MV-4-11 (cell line): ENCODE results near the gene GHR.

Experiments used
- DNase-seq: peaks from one replicate; lab custom pipeline; 2025; lab: John Stamatoyannopoulos, UW

The GHR gene

DNA sequence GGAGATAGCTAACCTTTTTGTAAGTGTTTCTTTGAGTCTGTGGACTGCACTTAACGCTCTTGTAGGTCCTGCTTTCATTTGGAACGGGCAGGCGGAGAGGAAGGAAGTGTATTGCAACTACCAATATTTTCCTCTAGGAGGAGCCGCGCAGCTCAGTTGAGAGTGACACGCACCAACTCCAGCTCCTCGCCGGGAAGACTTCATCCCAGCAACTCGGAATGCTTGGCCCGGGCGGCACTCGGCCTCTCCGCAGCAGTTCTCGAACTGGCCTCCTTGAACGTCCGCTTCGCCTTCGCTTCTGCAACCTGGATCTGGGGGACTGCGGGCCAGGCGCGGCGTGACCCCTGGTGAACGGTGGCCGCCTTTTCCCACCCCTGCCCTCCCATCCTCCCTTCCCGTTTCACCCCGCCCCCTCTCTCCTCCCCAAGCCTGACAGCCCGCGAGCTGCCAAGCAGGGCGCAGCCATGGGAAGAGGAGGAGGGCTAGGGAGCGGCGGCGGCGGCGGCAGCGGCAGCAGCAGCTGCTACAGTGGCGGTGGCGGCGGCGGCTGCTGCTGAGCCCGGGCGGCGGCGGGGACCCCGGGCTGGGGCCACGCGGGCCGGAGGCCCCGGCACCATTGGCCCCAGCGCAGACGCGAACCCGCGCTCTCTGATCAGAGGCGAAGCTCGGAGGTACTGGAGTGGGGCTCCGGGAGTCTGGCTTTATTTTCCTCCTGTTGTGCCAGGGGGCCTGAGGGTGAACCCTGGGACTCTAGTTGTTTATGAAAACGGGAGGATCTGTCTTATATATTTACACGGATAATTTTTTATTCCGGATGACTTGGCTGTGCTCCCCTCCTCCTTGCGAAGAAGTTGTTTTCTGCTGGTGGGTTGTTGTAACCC lies at the start of gene GHR:
Gene GHR, plus strand, starts transcription at position 155 of the 881 bp plus-strand sequence. CDS start 142,436 bp downstream, outside the sequence.
- DNase-seq: no peak

DNA sequence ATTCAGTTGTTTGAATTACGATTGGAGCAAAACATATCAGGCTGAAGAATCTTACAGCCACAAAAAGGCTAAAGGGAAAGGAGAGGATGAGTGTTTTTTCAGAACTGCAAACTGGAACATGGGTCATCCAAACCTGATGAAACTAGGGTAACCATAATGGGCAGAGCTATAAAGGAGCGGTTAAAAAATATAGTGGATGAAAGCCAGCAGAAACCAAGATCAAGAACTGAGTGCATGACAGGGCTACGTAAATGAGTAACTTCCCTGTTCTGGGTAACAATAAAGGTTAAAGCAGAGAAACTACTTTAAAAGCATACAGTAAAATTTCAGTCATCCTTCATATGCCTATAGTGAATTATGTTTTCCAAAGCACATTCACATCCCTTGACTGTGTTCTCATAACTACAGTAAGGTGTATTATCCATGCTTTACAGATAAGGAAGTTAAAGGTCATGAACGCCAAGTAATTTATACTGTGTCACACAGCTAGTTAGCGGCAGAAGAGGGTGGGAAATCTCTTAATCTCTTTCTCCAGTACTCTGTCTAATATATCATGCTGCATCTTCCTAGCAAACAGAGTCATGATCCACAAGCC lies 48.5 kb upstream of the GHR start:
- DNase-seq: no peak

DNA sequence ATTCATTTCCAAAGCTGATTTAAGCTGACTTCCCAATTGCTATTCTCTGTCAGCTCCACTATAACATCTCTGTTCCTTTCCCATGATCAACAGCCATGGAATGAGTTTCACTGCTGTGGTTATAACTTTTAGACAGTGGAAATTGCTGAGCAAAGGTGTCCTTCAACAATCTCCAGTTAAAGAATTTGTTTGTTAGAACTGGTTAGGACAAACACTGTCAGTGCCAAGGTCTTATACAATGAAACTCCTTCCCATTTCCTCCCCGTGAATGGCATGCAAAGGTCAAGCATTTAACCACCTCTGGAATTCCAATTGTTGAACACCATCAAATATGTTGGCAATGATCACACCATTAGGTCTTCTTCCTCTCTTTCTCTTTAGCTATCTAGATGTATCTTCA lies 45.7 kb upstream of the GHR start:
- DNase-seq: no peak

DNA sequence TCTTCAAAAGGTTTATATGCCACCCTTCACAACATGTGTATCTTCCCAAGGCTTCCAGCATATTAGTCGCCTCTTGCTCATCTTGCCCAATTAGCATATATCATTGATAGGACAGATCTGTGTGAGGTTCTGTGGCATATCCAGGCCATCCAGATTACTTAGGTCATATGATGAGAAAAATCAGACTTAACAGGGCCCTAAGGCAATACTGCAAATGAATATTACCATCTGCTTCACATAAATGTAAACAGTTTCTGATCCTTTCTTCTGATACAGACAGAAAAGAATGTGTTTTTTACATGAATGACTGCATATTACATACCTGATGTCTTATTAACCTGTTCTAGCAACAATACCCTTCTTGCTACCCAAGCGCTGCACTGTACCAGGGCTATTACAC lies 41.3 kb upstream of the GHR start:
- no peak for DNase-seq

DNA sequence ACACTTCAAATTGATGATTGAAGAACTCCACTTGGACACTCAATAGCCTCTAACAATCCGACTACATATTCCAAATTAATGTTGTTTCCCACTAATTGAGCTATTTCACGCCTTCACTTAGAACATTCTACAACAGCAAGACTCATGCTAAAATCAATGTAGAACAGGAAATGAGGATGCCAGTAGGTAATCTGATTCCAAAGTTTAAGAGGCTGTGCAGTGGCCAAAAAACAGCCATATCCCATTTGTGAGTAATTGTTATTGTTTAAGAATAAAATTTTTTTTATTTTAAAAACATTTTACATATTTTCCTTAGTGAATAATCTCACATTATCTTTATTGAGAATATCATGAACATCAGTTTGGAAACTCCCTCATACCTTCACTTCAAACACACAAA lies 35.7 kb upstream of the GHR start:
- no peak for DNase-seq

DNA sequence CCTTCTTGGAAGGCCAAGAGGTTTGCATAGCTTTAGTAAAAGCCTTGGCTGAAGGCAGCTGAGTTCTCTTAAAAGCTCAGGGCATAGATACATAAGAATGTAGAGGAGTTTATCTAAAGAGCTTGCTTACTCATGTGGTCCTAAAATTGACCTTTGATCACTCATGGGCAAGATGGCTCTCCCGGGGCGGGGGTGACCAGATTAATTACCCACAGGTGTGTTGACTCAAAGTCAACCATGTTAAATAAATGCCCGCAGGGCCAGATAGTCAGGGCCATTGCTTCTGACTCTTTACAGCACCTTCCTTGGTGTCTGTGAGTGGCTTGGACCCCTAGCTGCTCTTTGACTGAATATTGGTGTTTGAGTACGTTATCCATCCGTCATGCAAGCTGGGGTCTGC lies 33.1 kb upstream of the GHR start:
- no peak for DNase-seq

DNA sequence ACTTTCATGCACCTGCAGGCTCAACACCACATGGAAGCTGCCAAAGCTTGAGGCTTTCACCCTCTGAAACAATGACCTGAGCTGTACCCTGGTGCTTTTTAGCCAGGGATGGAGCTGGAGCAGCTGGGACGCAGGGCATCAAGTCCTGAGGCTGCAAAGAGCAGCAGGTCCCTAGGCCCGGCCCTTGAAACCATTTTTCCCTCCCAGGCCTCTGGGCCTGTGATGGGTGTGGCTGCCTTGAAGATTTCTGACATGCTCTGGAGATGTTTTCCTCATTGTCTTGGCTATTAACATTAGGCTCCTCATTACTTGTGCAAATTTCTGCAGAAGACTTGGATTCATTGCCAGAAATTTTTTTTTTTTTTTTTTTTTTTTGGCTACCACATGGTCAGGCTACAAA lies 30.3 kb upstream of the GHR start:
- DNase-seq: no peak

DNA sequence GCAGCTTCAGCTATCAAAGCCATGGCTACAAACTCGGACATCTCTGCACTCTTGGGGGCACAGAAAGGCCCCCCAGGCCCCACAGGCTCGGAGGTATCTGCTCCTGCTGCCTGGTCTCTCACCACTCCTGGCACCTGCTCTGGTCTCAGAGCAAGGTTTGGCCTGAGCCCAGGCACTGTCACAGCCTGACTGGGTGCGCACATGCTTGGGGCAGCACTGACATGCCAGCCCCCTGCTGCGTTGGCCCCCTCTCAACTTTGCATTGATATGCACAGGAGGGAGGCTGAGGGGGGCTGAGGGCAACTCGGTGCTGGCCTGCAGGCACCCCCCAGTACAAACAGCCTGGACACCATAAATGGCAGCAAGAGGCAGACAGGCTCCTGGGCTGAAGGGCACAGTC lies 27.1 kb upstream of the GHR start:
- no peak for DNase-seq

DNA sequence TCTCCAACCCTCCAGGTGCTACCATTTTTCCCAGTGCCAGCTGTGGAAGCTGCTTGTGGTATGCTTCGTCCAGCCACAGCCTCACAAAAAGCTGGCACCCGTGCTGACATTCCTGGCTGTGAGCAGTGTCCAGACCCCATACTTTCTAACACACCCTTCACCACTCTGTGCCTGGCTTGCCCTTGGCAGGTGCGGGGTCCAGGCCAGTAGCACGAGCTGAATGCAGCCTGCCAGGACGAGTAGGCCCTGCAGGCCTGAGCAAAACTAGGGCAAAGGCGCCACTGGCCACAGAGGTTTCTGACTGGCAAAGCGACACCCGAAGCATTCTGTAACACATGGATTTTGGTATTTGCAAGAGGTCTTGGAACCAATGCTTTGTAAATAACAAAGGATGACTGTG lies 26.0 kb upstream of the GHR start:
- no peak for DNase-seq

DNA sequence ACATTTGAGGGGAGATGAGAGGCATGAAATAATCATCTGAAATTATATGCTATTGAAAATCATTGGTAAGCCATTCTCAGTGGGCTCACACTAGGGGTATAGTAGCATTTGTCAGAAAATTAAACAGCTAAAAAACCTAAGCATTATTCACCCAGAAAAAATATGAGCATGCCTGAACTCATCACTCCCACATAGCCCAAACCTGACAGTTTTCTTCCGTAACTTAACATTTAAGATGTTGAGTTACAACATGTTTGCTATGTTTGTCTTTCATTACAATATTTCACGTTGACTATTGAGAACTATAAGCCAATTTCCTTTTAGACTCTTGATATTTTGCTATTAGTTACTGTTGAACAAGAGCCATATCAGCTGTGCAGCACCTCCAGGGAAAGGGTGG lies 23.5 kb upstream of the GHR start:
- DNase-seq: no peak

DNA sequence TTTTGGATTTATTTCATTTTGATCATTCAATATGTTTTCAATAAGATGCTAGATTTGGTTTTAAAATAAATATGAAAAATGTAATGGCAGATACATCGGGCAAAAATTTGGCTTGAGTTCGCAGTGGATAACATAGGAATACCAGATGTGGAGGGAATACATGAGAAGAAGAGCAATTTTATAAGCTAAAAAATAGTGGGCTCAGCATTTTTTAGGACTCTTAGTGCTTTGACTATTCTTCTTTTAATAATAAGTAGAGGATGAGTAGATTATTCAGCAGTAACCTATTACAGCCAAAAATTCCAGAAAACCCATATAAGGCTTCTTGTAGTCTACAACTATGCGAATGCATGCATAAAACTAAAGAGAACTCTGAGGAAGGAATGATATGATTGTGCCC lies 22.8 kb upstream of the GHR start:
- DNase-seq: no peak

DNA sequence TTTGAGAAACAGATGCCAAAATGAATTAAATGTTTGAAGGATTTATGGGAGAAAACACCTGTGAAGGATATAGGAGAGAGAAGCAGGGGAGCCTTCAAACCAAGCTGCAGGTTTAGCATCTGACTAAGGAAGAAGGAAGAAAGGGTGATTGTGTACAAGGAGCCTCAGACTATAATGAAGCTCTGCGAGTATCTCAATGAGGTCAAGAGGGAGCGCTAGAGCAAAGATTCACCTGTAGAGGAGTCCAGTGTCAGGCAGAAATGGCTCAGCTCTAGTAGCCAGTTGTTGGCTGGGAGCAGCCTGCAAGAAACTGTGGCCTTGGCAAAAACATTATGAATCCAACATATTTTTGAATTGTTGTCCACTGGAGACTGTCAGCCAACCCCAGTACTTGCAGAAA lies 20.0 kb upstream of the GHR start:
- no peak for DNase-seq

DNA sequence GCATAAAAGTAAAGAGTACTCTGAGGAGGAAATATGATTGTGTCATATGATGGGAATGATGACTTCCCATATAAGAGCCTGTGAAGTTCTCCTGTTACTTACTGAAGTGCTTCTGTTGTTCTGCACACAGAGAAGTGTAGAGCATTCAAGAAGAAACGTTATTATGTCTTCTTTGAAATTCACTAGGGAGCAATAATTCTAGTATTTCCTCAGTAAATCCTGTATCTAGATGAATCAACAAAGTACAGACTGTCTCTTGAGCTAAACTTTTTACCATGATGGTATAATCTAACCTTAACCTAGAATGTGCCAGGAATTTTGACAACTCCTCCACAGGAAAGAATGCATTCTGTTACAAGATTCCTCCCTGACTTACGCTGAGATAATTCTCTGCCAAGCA lies 18.9 kb upstream of the GHR start:
- DNase-seq: no peak

DNA sequence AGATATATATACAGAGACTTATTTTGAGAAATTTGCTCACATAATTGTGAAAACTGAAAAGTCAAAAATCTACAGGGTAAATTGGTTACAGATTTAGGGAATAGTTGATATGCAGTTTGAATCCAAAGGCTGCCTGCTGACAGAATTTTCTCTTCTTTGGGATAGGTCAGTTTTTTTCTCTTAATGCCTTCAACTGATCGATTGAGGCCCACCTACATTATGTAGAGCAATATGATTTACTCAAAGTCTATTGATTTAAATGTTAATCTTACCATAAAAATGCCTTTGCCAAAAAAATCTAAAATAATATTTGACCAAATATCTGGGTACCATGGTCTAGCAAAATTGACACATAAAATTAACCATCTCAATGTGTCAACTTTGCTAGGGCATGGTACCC lies 3.9 kb upstream of the GHR start:
- no peak for DNase-seq

DNA sequence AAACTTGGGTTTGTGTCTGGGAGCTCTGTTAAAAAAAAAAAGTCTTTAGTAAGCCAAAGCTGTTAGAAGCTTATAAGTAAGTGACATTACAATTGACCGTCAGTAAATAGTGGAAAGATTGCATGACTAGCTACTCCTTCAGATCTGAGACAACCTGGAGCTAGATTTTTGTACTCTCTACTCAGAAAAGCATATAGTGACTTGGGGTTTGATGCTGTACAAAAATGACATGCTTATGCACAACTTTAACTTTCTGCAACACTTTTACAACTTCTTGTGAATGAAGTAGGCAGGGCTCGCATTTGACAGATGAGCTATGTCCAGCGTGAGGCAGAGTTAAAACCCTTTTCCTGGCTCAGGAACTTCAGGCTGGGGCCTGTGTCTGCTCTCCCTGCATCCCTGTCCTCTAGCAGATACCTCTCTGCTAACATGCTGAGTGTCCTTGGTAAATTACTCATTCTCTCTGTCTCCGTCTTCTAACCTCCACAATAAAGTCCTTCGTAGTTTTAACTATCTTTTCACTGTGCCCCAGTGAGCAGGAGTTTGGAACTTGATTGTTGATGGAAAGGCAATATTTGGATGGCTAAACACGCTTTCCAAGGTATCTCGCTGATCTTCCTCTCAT lies 471 bp upstream of the GHR start:
- no peak for DNase-seq

DNA sequence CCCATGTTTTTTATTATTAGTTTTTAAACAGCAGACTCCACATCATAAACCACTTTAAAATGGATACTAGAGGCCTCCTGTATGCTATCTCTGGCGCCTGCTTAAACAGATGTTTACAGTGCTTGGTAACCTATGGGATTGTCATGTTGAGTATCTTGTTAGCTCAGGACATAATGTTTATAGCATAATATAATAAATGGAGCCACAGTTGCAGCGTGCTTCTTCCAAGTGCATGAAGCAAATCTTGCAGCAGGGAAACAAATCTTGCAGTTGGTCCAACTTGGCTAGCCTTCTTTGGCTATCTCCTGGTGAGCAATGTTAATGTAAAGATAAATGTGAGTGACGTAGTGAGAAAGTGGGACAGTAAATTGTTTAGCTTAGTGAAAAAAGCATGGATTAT lies 2.8 kb downstream of the GHR start:
- DNase-seq: no peak

DNA sequence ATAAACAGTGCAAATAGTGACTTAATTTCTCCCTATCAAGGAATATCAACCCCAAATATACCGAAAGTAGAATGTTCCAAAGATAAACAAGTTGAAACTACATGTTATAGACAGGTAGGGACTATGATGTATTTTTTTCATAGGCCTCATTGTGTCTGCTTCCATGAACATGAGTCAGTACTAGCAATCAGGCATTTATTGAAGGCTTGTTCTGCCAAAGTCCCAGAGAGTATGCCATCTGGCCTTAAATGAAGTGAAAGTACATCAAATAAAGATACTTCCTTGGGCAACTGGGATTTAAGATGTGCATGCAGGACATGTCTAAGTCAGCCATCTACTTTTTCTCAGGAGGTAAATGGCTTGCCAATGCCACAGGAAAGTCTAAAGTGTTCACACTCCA lies 6.5 kb downstream of the GHR start:
- no peak for DNase-seq

DNA sequence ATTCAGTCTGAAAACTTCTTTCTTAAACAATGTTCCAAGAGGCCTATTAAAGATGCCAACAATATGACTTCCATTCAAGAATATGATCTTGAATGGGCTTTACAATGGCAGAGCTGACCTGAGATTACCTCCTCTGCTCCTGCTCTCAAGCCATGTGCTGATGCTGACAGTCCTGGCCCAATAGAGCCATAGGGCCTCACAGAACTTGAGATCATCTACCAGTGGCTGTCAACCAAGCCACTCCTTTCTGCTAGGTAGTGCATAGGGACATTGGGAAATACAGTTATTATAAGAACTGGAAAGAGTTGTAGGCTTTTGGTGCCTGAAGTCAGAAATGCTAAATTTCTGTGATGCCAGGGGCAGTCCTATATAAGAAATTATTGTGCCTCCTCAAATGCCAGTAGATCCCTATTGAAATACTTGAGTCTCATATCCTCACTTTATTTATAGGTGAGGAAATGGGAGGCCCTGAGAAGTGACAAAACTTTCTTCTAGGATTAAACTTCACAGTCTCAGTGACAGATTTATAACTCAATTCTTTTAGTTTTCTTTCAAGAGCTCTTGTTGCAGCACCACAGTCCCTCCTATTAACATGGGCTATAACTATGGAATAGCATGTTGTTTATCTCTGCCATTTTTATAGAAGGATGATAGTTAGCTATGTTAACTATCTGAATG lies 10.9 kb downstream of the GHR start:
- DNase-seq: no peak

DNA sequence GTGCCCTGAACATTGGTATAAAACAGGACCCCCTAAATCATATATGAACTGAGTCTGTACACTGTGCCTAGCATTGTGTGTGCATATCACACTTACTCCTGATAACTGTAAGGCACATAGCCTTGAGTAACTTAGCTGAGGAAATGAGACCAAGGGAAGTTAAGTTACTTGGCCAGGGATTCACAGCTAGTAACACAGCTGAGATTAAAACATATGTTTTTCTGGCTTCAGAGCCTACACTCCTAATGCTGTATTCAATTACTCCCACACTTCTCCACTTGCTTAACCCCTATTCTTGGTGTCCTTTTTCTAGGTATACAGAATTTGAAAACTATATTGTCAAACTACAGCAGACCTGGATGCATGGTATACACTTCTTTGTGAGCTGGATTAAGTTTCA lies 12.8 kb downstream of the GHR start:
- DNase-seq: no peak

DNA sequence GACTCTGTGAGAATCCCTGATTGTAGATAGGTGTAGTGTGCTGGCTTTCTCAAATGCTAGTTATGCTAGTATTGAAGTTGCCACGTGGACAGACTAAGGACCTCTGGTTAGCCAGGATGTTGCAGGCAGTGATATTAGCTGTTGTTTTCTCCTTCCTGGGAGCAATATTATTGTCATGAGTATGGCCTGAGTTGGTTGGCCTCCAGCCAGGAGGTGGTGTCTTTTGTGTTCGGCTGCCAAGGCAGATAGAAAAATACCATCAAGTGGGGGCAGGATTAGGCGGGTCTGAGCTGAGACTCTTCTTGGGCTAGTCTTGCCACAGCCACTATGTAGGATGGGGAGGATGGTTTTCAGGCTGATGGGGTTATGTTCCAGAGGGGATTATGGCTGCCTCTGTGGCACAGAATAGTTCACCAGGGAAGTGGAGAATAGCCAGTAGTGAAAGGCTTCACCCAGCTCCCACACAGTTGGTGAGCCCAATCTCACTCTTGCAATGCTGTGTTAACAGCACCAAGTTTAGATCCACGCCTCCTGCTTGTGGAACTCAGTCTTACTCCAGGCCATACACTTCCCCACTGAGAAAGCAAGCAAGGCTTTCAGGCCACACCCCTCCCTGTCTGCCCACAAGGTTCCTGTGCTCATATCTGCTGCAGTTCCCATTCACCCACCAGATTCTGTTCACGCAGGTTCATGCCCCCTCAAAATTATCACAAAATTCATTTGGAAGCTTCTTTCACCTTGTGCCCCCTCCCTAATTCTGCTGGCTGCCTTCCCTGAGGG lies 31.2 kb downstream of the GHR start:
- no peak for DNase-seq

DNA sequence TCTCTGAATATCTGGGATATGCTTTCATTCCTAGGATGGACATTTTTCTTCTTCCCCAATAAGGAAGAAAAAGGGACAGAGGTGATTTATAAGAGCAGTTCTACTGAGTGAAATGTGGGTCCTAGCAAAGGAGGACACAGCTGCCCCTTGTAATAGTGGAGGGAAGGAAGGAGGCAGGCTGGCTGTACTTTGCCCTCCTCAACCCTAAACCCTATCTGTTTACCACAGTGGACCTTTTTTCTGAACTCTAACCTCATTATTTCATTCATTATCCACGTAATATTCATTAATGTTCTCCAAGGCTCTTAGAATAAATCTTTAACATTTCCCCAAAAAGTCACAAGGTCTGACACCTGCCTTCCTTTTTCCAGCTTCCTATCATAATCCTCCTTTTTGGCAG lies 37.8 kb downstream of the GHR start:
- DNase-seq: no peak

DNA sequence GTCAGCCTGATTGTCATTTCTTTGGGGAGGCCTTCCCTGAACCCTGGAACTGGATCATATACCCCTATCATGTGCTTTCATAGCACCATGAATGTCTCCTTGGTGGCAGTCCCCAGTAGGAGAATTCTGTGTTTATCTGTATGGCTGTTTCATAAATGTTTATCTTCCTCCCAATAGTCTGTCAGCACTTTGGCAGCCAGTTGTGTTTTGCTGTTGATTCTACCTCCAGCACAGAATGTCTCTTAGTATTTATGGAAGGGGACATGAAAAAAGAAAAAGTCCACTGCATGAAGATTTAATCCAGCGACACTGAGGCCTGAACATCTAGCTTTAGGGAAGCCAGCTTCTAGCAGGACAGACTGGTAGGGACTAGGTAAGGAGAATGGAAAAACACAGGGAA lies 38.3 kb downstream of the GHR start:
- no peak for DNase-seq
